Activated CD4-positive, alpha-beta T cell treated with anti-CD3 and anti-CD28 coated beads, Interleukin-2, amount 50 U/mL, for 48 hours (primary cell): ENCODE data around the gene GPATCH2.
"Not testable (repeated sequence)": the region's sequence is repeated elsewhere in the genome, so short reads cannot be mapped to it uniquely, and the experiment has no call there.

ENCODE experiments used
- DNase-seq, 2 experiments: peaks; one replicate each; pipeline ENCODE4 v3.0.0-alpha.2; 2020

GPATCH2 gene

DNA sequence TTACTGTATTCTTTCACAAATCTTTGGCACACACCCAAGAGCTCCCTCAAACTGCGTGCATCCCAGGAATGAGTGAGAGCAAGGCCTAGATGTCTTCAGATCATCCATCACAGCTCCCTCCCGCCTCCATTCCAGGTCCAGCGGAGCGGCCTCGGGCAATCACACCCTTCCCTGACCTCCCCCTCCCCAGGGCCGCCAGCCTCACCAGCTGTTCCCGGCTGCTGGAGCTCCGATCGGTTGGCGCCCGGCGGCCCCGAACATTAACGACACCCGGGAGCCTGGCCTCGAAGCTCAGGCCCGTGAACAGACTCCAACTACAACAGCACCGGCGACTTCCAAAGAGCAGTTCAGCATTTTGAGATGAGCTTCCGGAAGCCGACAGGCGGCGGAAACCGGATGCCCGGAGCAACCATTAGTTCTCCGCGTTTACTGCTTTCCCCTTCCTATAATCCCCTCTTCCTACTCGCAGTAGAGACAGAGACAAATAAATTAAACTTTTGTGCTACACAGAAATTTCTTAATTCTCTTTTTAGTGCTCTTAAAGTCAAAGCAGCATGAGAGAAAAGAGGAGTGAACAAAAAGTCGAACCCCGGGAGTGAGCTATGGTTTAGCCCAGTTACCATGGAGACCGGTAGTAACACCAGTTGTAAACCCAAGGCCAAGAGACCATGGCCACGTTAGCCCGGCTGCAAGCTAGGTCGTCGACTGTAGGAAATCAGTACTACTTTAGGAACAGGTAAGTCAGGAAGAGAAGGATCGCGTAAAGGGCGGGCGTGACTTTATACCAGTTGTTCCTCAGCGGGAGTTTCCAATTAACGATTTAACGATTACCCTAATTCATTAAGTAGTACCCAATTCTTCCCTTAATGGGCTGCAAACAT, at the start of gene GPATCH2, which contains the start of gene SPATA17:
Gene GPATCH2, minus strand, starts transcription at position 380 of the 881 bp plus-strand sequence. Its CDS starts 119 bp downstream, at position 261.
Gene SPATA17, plus strand, starts transcription at position 634 of the 881 bp plus-strand sequence. Its CDS starts 35 bp downstream, at position 669.
- DNase-seq = peak; percentile 67 to 76

DNA sequence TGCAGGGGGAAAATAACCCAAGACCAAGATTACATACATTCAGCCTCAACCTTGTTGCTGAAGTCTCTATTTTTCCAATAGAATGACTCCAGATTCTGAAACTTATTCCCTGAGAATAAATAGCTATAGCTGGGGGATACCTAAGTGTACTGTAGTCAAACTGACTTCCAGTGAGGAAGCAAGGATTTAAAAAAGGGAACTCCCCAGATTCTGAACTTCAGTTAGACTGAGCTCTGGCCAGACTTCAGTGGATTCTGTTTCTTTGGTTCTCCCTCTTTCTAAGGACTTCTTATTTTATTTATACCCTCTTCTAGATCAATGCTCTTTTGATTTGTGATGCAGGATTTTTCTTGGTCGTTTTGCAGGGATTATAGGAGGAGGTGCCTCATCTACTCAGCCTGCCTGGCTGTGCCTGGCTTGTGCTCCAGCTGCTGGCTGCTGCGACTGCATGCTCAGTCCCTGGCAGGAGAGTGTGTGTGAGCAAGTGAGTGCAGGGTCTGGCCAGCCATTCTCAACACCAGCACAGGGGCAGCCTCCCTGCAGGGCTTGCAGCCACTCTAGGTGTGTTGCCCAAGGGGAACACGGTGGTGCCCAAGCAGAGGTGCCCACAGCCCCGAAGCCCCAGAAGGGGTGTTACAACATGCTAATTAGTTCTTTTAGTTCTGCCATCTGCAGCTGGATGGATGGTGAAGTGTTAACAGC, 43.3 kb upstream of the GPATCH2 start:
- DNase-seq = no peak

DNA sequence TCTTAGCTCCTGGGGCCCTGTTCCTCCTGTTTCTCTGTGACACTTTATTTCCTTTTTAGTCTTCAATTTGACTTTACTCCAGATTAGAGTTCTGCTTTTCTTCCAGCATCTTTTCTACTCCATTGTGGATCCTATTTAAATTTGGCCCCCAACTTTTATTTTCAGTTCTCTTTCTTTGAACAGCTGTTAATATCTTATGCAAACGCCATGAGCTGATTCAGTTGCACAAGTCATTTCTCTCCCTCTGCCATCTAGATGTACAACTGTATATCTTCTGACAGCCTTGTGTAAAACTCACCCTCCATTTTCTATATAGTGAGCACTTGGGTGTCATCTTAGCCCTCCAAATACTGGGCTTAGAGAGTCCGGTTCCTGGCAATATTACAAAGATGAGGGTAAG, 42.5 kb upstream of the GPATCH2 start:
- DNase-seq = no peak

DNA sequence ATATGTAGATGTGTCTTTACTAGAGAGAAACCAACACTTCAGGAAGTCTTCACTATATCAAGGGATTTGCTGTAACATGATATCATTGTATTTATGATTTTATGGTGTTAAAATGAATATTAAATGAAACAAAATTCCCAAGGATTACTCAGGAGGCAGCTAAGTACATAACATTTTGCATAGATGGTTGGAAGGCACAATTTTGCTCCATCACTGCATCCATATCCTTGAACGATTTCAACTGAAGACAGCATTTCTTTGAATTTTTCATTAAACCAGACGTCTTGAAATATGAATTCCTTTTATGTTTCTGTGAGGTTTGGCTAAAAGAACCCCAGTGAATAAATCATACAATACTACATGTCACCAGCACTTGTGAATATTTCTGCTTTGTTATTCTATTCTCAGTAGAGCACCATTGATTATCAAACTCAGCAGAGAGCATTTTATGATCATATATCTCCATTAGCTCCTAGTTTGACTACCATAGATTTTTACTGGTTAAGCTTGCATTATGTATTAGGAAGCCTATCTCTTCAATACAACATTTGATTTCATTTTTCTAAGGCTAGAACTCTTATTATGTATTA, 37.6 kb upstream of the GPATCH2 start:
- DNase-seq = no peak

DNA sequence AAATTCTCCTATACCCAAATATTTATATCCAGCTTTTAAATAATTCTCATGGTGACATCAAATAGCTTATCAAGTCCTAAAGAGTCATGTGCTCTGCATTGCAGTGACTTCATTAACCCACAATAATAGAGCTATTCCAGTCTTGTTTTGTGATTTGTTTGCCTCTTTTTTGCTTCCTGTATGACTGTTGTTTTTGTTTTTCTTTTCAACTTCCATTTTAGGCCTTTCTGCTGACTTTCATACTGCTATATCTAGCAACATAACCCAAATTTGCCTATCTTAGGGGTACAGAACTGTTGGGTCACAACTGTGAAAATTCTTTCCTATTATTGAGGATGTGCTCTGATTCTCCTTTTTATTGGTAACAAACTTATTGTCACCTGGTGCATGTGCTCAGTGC, 30.5 kb upstream of the GPATCH2 start:
- no peak for DNase-seq

DNA sequence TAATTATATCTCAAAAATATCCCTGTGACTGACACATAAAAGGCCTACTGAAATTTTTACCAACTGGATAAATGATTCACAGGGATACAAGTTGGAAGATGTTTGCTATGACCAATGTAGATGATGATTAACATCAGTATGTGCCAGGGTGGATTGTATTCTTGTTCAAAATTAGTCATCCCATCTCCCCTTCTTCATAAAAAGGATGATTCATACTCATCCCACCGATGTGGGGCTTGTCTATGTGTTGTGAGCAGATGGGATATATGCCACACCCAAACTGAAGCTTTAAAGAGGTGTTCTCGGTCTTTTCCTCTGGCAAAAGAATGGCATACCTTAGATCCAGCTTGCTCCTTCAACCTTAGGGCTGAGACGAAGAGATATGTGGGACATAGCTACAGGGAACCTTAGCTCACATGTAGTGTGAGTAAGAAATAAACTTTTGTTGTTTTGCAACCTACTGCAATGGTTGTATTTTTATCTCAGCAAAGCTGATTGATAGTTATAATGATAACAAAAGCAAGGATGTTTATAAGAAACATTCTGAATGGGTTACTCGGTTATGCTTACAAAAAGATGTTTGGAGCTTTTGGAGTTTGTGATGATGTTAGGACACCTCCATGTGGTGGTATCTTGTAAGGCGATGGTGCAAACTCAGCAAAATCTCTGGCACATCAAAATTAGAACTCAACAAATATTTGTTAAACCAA, 29.6 kb upstream of the GPATCH2 start:
- no peak for DNase-seq

DNA sequence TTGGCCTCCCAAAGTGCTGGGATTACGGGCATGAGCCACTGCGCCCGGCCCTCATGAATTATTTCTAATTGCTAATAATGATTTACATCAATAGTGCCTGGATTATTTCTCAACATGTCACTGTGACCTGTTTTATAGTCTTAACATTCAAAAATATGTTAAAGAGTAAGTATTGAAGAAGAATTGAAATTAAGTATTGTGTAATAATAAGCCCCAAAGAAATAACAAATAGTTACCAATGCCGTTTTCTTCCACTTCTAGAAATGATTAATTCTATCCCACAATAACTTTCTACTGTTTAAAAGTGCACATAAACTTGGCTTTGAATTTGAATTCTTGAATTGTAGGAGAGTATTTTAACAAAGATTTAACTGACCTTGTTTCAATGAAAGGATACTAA, 19.8 kb upstream of the GPATCH2 start:
- DNase-seq = no peak

DNA sequence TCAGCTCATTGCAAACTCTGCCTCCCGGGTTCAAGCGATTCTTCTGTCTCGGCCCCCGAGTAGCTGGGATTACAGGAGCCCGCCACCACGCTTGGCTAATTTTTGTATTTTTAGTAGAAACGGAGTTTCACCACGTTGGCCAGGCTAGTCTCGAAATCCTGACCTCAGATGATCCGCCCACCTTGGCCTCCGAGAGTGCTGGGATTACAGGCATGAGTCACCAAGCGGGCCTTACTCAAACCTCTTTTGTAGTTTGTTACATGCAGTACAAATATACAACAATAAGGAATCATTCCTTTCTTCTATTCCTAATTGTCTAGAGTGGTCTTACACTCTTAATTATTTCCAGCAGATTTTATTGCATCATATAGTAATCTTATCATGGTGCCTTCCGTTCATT, 16.9 kb upstream of the GPATCH2 start:
- DNase-seq = no peak

DNA sequence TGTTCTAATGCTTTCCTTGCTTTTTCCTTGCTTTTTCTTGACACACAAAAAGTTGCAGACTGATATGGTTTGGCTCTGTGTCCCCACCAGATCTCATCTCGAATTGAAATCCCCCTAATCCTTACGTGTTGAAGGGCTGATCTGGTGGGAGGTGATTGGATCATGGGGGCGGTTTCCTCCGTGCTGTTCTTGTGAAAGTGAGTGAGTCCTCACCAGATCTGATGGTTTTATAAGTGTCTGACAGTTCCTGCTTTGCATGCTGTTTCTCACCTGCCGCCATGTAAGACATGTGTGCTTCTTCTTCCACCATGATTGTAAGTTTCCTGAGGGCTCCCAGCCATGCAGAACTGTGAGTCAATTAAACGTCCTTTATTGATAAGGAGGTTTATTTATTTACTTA, 11.6 kb upstream of the GPATCH2 start:
- DNase-seq = no peak

DNA sequence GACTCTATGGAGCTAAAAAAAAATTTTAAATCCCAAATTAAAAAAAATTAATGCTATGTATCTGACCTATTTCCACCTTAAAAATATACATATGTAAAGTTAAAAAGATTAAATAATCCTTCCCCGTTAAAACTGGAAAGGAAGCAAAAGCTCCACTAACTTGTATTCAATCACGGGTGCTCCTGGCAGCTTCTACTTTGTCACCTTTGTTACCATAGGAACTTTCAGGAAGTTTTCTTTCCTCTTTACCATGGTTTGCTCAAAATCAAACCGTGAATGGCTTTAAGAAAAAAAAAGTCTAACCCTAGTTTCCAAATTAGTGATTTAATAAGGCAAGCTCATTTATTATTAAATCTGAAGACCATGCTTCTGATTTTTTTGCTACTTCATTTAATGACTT, 3.5 kb downstream of the GPATCH2 start:
- DNase-seq = no peak

DNA sequence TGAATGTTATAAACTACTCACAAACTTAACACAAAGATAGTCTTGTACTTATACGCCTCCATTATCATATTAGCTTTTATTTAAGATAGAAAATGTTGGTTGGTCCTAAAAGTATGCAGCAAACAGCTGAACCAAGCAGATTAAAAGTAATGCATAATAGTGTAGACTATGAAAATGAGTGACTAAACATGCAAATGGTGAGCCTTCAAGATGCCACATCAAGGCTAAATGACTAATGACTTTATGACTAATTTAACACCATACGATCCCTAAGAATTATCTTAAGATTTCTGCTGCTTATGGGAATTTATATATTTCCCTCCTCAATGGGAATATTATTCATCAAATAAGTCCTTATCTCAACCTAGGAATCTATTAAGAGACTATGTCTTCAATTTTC, 4.6 kb downstream of the GPATCH2 start:
- no peak for DNase-seq

DNA sequence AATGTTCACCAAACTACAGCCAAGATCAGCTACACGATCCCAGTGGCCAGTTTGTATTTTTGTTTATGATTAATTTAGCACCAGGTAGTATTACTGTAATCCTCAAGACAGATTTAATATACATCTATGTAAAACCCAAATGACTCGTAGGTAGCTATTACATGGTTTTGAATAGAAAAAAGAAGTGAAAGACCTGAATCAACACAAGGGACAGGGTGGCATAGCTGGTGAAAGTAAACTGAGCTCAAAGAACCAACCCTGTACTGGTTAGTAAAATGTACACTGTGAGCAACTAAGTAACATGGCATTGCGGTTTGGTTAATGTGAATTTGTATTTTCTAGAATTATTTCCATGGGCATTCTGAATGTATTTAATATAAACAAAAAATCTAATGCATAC, 8.8 kb downstream of the GPATCH2 start:
- DNase-seq = no peak

DNA sequence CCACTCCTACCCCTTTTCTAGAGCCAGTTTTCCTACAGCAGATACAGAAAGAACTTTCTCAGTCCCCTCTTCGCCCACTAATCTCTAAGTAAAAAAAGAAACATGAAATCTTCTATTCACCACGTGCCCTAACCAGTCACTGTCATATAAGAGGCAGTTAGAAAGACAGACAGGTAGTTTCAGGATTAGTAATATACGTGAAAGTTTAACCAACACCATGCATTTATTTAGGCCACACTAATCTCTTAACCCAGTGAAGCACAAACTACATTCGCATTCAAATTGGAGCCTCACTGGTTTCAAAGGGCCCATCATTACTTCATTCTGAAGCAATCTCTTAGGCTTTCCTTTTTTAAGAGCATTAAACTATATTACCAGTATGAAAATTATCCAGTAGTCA, 10.1 kb downstream of the GPATCH2 start:
- no peak for DNase-seq

DNA sequence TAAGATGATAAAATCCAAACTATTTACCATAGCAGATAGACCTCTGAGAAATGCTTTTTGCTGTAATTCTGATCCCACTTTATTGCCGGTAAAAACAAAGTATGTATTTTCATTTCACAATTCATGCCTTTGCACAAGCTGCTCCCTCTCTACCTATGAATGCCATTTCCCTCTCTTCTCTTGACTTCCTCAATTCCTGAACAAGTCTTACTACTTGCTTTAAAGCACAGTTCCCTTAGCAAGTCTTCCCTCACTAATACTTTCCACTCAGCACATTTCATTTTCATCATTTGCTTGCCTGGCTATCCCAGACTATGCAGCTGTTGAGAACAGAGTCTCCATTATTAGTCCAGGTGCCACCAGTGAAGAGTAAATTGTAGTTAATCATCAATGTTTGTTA, 13.8 kb downstream of the GPATCH2 start:
- no peak for DNase-seq

DNA sequence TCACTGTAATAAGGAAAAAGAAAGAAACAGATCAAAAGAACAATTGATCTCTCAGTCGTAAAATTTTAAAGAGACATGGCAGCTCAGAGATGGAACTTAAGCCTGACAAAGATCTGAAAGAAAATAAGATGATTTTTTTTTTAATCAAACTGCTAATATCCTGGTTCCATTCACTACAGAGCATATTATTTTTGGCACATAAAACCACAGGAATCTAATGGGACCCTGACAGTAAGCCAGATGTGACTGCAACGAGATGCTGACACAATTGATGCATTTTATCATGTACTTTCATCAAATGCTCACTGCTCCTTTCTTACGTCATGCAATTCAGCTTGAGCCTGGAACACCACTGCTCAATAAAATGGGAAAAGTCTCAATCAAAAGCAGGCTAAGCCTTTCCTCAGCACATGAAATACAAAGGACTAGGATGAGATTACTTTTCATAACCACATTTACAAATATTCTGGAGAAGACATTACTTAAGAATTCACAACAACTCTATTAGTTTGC, 16.6 kb downstream of the GPATCH2 start:
- DNase-seq = no peak

DNA sequence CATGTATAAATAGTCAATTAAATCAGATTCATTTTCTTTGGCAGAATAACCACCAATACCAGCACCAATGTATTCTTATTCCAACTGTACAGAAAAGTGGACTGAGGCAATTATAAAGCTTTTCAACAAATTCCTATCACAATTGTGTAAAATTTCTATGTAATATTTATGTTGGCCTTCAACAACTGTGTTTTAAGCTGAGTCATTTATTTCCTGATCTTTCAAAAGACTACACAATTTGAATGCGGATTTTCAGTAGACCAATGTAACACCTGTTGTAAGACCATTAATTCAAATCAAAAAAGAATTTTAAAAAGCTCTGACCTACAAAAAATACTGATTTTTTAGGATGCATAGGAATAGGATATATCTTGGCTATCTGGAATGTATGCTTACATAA, 25.5 kb downstream of the GPATCH2 start:
- no peak for DNase-seq

DNA sequence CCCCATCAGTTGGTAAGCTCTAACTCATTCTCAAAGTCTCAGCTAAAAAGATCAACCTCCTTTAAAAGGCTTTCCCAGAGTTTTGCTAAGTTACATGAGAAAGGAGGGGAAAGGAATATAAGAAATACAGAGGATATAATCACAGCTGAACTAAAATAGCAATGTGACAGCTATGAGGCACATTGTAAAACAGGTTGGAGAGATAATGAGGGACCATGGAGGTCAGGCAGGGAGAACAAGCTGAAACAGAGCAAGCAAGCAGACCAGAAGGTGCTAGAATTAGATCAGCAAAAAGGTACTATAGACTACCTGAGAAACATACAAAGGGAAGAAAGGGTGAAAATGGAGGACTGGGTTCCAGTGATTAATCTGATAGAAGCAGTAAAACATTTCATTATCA, 28.5 kb downstream of the GPATCH2 start:
- no peak for DNase-seq

DNA sequence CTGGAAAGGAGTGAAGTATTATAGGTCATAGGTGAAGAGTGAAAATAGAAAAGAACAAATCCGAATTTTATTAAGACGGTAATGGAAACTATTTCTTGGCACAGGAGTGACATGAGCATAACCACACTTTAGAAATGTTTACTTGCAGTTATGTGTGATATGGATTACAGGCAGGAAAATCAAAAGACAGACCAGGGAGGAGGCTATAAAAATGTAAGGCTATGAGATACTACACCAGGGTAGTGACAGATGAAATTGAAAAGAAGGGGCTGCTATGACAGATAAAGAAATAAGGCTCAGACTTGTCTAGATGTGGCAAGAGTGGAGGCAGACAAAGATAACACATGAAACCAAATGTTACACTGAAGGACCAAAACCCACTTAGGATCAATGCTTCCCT, 31.7 kb downstream of the GPATCH2 start:
- no peak for DNase-seq

DNA sequence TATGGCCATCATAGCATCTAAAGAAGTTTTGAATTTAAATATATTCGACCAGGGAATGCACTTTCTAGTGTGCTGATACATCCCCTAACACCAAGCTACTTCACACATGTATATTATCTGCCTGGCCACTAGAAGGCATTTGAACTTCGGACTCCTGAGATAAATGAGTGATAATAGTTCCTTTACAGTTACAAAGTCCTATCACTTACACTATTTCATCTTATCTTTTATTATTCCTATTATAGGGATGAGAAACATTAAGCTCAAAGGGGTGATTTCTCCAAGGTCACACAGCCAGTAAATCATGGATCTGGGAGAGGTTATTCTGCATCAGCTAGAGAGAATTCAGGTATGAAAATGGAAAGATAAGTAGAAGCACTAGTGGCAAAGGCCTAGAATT, 40.3 kb downstream of the GPATCH2 start:
- DNase-seq = no peak

DNA sequence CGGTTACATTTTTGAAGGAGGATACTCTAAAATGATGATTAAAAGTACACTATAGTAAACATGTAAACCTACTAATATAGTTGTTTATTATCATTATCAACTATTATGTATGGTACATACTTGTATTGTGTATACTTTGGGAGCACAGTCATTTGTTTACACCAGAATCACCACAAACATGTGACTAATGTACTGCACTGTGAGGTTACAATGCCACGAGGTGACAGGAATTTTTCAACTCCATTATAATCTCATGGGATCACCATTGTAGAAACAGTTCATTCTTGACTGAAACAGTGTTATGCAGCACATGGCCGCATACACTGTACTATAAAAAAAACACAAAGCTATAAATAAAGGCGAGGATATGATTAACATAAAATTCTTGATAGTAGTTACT, 44.3 kb downstream of the GPATCH2 start:
- no peak for DNase-seq

DNA sequence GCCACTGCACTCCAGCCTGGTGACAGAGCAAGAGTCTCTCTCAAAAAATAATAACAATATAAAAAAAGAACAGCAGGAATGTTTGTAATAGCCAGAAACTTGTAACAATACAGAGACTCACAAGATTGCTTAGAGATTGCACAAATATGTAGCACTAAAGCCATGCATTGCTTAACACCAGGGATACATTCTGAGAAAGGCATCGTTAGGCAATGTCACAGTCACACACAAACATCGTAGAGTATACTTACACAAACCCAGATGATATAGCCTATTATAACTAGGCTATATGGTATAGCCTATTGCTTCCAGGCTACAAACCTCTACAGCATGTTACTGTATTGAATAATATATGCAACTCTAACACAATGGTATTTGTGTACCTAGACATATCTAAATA, 45.3 kb downstream of the GPATCH2 start:
- DNase-seq = no peak

DNA sequence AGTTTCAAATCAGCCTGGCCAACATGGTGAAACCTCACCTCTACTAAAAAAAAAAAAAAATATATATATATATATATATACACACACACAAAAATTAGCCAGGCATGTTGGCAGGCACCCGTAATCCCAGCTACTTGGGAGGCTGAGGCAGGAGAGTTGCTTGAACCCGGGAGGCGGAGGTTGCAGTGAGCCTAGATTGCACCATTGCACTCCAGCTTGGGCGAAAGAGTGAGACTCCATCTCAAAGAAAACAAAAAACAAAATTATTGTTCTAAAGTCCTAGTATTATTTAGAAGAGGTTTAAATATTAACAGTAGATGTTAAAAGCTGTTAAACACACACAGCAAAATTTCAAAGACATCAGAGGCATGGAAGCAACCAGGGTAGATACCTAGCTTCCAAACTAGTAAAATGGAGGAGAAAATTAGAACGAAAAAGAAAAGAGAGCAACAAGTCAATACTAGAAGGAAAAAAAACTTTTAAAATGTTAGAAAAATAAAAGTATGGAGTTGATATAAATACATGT, 46.5 kb downstream of the GPATCH2 start:
- DNase-seq = not testable (repeated sequence)

DNA sequence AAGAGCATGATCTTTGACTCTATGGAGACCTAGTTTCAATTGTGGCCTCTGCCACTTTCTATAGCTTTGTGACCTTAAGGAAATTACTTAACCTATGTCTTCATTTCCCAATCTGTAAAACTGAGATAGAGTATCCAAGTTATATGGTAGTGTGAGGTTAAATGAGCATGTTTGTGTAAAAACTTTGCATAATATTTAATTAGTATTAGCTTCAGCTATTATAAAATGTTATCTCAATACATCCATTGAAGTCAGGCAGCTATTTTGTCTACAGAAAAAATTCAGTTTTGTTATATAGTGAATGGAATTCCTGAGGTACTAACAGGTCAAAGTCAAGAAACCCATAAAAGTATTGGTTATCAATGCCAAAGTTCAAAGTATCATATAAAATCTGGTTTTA, 53.6 kb downstream of the GPATCH2 start:
- no peak for DNase-seq
